HG03442 (cell line): ENCODE results near the gene CCNQ.

ENCODE experiments used
- ATAC-seq: cut with Tn5 transposase; IDR thresholded peaks from one replicate; pipeline ENCODE4 v1.9.1; 2021; ENCODE audit warnings: mild to moderate bottlenecking, moderate library complexity; ENCODE audit not compliant: unreplicated experiment

The CCNQ gene

GRCh38 chrX:153637121-153638040 is 38.4 kb upstream of the CCNQ start:
- no peak for ATAC-seq

DNA sequence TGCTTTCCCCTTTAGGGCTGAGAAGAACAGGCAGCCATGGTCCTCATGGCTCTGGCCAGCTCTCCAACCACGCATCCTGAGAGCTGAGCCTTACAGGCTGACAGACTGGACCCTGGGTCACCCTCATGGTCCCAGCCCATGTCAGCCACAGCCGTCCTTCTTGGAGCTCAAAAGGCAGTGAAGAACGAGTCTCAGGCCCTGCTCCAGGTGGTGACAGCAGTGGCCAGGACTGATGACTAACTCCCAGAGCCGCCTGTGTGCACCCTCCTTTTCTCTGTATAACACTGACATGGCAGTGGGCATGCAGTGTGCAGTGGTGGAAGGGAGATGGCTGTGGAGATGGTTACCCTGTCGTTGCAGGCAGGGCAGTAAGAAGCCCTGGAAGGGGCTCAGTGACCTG is 37.8 kb upstream of the CCNQ start:
- ATAC-seq, result no peak

GRCh38 chrX:153635788-153636668 is 37.1 kb upstream of the CCNQ start:
- ATAC-seq, result no peak

DNA sequence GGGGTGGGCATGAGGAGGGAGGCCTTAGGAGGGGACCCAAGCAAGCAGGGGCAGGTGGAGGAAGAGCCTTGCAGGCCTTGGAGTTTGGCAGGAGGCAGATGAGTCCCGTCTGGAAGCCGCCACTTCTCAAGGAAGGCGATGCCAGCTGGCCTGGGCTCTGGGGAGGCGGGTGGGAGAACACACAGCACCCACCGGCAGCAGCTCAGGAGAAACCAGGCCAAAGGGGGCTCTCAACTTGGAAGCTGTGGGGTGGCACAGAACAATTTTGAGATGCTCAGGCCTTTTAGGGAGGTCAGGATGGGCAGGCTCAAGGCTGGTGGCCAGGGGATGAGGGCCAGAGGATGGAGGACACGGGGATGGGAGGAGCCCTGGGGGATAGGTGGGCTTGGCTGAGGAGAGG is 36.4 kb upstream of the CCNQ start:
- ATAC-seq, result no peak

GRCh38 chrX:153634832-153635231 is 35.9 kb upstream of the CCNQ start:
- ATAC-seq, result no peak

DNA sequence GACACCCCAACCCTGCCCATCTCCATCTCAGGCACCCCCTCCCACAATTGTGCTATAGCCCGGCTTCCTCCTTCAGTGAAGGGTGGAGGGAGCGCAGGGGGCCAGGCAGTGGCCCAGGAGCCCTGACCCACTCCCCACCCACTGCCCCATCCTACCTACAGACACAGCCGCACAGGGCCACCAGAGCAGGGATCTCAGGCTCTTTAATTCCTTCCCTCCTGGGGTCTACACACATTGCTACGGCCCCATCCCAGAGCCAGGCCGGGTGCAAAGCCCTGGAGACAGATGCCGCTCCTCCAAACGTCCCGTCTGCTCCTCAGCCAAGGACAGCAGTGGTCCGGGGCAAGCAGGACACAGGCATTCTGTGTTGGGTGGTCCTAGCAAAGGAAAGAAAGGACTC is 35.3 kb upstream of the CCNQ start:
- no peak for ATAC-seq

DNA sequence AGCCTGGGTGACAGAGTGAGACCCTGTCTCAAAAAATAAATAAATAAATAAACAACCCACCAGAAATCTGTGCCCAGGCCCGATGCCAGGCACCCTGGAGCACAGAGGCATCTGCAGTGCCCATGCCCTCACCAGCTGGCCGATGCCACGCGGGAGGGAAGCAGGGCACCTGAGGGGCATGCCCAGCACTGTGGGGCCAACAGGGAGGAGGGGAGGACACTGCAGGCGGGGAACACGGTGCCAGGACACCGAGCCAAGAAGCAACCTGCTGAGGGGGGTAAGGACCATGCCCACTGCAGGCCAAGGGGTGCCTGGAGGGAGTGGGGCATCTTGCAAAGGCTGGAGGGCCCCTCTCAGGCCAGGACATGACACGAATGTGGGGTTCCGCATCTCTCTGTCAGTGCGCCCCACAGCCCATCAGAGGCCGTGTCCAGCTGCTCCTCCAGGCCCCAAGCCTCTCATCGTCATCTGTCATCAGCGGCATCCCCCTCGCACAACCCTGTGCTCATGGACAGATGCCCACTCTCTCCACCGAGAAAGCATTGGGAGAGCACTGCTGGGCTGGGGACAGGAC is 34.8 kb upstream of the CCNQ start:
- no peak for ATAC-seq

DNA sequence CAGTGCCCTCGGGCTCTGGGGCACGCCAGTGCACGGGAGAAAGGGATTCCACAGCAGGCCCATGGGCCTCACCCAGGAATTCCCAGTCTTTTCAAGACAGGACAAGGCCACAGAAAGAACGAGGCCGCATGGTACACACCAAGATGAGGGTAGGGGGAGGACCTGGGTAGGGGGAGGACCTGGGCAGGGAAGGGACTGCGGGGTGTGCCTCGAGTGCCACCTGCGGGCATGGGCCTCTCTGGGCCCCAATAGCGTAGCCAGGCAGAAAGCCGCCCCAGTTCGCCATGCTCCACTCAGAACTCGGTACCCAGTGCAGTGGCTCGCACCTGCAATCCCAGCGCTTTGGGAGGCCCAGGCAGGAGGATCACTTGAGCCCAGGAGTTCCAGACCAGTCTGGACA is 34.1 kb upstream of the CCNQ start:
- no peak for ATAC-seq

DNA sequence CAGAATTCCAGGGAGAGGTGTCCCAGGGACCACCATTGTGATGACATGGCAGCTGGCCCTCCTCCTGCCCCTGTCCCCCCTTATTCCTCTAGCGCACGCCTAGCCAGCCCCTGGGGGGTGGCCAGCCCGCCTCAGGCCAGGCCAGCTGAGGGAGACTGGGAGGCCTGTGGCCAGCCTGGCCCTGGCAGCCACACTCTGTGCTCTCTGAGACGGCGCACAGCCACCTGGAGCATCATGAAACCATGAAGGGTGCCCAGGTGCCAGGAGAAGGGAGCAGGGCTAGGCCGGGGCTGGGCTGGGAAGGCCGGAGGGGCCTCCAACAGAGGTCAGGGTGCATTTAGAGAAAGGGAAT is 33.6 kb upstream of the CCNQ start:
- ATAC-seq, result no peak

- ATAC-seq, result no peak
Measured at GRCh38 chrX:153631907-153632594, 33.1 kb upstream of the CCNQ start.

DNA sequence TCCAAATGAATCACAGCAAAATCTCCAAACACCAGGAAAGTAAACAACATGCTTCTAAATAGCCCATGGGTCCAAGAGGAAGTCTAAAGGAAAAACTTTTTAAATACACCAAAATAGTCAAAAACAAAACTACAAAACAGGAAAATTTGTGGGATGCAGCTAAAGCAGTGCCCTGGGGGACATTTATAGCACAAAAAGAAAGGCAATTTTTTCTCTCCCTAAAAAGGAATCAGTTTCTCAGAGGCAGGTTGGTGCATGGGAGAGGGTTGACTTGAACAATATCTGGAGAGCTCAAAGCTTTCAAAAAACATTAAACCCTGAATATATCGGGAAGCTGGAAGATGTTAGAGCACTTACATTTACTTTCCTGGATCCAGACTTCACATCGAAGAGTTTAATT is 32.4 kb upstream of the CCNQ start:
- no peak for ATAC-seq

GRCh38 chrX:153628665-153629064 is 29.7 kb upstream of the CCNQ start:
- no peak for ATAC-seq

DNA sequence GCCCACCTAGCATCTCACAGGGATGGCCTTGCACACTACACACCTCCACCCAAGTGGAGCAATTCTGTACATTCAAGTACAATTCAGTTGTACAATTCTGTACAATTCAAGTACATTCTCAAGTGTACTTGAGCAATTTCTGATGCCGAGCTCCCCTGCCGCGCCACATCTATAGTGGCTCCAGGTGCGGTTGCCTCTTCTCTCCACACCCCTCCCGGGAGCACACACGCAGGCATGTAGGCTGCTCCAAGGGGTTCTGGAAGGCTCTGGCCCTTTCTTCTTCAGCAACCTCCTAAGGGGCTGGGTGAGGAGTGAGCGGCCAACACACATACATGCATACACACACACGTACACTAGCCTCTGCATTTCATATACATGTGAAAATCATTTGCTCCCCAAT is 29.2 kb upstream of the CCNQ start:
- ATAC-seq, result no peak

- no peak for ATAC-seq
Measured at GRCh38 chrX:153627675-153628111, 28.8 kb upstream of the CCNQ start.

GRCh38 chrX:153626863-153627674 is 28.1 kb upstream of the CCNQ start:
- ATAC-seq, result no peak

DNA sequence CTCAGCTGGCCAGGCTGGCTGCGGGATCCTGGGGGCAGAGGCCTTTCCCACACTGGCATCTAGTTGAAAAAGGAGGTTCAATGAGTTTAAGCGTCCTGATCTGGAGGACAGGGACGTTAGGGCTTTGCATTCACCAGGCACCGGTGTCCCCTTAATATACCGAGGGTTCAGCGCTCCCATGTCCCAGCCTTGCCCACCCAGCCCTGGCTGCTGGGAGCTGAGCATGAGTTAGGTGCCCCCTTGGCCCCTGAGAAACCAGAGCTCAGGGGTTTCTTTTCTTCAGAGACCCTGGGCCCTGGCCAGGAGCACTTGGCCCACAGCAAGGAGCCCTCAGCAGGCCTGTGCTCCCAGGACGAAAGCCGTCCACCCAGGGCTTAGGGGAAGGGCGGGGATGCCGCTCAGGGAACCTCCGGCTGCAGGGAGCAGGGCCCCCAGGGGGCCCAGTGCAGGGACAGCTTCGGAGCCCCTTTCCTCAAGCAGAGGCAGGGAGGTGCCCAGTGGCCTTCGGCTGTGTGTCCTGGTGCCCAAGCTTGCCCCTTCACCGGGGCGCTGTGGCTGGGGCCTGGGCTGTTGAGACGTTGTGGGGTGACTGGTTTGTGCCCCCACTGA is 27.2 kb upstream of the CCNQ start:
- no peak for ATAC-seq

DNA sequence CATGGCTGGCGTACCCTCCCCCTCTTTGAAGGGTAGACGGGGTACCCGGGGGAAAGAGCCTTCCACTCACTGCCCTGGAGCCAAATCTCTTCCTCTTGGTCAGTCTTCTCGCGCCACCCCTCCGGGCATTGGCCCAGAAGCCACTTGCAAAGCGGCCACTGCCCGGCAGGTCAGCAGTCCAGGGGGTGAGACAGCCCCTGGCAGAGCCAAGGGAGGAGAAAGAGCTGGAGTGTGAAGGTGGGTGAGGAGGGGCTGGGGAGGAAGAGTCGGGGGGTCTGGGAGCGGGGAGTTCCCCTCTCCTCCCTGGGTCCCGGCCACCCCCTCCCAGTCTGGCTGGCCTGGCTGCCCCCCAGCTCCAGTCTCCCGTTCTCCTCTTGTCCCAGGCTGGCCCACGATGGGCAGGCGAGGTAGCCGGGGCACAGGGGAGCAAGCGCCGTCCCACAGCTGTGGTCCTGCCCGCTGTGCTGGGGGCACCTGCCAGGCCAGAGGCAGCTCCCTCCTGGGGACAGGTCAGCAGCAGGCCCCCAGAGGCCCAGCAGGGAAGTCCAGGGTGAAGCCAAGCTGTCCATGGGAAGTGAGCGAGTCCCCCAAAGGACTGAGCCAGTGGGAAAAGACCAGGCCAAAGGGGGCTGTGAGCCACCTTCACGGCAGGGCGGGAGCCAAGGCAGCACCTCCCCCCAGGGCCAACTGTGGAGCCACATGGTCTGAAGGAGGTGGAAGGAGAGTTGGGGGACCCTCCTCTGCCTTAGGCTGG is 26.5 kb upstream of the CCNQ start:
- no peak for ATAC-seq

DNA sequence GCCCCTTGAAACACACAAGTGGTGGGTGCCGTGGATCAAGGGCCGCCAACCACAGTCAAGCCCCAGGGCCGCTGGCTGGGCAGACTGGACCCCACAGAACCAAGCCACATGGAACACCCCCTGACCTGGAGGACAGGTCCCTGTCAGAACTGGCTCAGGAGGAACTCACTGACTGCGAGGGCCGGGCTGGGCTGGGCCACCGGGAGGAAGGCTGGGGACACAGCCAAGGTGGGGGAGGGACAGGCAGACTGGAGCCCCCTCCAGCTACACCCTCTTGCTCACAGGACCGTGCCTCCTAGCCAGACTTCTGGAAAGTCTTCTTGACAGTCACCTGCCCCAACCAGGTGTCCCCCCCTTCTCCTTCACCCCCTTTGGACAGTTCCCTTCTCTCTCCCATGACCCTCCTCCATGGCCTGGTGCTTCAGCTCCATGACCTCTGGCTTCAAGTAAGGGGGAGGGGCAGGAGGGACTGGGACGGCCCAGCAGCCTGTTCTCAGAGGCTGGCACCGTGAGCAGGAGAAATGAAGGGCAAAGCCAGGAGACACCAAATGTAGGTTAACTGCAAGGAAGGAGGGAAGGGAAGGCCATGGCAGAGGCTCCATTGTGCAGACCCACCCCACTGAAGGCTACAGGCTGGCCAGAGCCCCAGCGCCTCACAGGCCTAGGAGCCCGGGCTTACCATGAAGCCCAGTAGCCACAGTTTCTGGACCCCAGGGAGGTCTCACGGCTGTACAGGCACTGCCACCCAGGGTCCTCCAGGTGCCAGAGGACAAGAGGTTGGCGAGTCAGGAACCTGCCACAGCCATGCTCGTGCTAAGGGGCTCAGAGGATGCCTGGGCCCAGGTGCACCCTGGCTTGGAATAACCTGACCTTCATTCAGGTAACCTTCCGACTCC is 25.5 kb upstream of the CCNQ start:
- no peak for ATAC-seq
